Duodenal mucosa (tissue), 2 donors: ENCODE data around the gene CTTNBP2NL.

Experiments used
- H3K27ac ChIP-seq: one replicate; pipeline ENCODE4 v1.7.0; 2013; ENCODE audit warnings: low read depth, low read length
- H3K27me3 ChIP-seq, 2 donors: one replicate each; pipeline ENCODE4 v1.7.0; 2013; ENCODE audit warnings: low read length in 2 of 2, control low read depth in 1 of 2; ENCODE audit not compliant: insufficient read depth in 2 of 2, control insufficient read depth in 1 of 2
- H3K36me3 ChIP-seq, 2 donors: one replicate each; pipeline ENCODE4 v1.7.0; 2013; ENCODE audit warnings: low read length in 2 of 2, control low read depth in 1 of 2; ENCODE audit not compliant: insufficient read depth in 2 of 2, control insufficient read depth in 1 of 2
- H3K4me1 ChIP-seq, 2 donors: one replicate each; pipeline ENCODE4 v1.7.0; 2013; ENCODE audit warnings: low read length in 2 of 2, control low read depth in 1 of 2; ENCODE audit not compliant: insufficient read depth in 2 of 2, control insufficient read depth in 1 of 2
- H3K4me3 ChIP-seq, 2 donors: one replicate each; pipeline ENCODE4 v1.7.0; 2013; ENCODE audit warnings: low read length in 2 of 2, low read depth in 1 of 2
- H3K9ac ChIP-seq, 2 donors: one replicate each; pipeline ENCODE4 v1.7.0; 2013; ENCODE audit warnings: low read length in 2 of 2, low read depth in 1 of 2
- H3K9me3 ChIP-seq, 2 donors: one replicate each; pipeline ENCODE4 v1.7.0; 2013; ENCODE audit warnings: low read length in 2 of 2, control low read depth in 1 of 2; ENCODE audit not compliant: control insufficient read depth in 1 of 2

CTTNBP2NL gene

DNA sequence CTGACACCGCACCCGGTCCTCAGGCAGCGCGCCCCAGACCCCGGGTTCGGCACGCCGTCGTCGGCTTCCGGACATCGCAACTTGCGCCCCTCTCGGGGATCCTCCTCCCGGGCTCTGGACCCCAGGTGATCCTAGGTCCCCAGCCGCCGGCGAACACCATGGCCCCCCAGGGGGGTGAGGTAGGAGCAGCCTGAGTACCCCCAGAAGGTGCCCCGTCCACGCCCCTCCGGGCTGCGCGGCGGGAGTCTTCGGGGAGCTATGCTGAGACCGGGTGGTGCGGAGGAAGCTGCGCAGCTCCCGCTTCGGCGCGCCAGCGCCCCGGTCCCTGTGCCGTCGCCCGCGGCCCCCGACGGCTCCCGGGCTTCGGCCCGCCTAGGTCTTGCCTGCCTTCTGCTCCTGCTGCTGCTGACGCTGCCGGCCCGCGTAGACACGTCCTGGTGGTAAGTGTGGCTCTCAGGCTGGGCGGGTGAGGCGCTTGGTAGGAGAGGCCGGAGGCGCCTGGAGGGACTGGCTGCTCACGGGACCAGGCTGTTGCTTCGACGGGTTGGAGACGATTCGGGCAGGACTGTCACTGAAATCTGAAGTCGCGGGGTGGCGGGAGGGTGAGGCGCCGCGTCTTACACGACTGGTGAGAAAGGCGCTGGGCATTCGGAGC, 113.1 kb downstream of the CTTNBP2NL start:
- no peak overlapping the region for H3K27ac ChIP-seq
- H3K9ac ChIP-seq = peak overlapping the region in 1 of 2 donors; percentile 43
- H3K4me3 ChIP-seq = peak overlapping the region; percentile 48 to 84
- H3K27me3 ChIP-seq = peaks cover 21 to 42% of the 10 kb centered on the region in 2 donors
- no peaks in the 10 kb centered on the region for H3K36me3 ChIP-seq
- H3K4me1 ChIP-seq = peaks cover 9 to 10% of the 10 kb centered on the region in 2 donors
- no peaks in the 10 kb centered on the region for H3K9me3 ChIP-seq

- Histone ChIP-seq H3K27me3 (peaks cover 21 to 36% of the 10 kb centered on the region in 2 donors), H3K27ac (no peak overlapping the region), H3K9ac (no peak overlapping the region)
These were observed 113.7 kb downstream of the CTTNBP2NL start for GRCh38 chr1:112509660-112510178.

GRCh38 chr1:112510340-112510739, 114.3 kb downstream of the CTTNBP2NL start:
- Histone ChIP-seq H3K9me3 (no peaks in the 10 kb centered on the region), H3K4me1 (peaks cover 9 to 10% of the 10 kb centered on the region in 2 donors), H3K36me3 (no peaks in the 10 kb centered on the region), H3K27me3 (peaks cover 21 to 34% of the 10 kb centered on the region in 2 donors), H3K4me3 (peak overlapping the region; percentile 32 to 48), H3K27ac (no peak overlapping the region), H3K9ac (no peak overlapping the region)

More at GRCh38 chr1:112509660-112510178, 113.7 kb downstream of the CTTNBP2NL start:
- H3K9me3 ChIP-seq = no peaks in the 10 kb centered on the region
- no peaks in the 10 kb centered on the region for H3K36me3 ChIP-seq
- H3K4me3 ChIP-seq = peak overlapping the region; percentile 48 to 84
- peaks cover 9 to 10% of the 10 kb centered on the region in 2 donors for H3K4me1 ChIP-seq
